Measurements from ENCODE around the gene ZNF101. TPM values are rescaled to one million over a fixed set of nuclear protein-coding genes. Genes with fewer than 3 reads are reported as not detected.

The ZNF101 gene
- total and polyA plus RNA-seq, 2 of the 4 experiments (the other 2 are of a cell fraction) = 2.8 to 7.3 TPM

DNA sequence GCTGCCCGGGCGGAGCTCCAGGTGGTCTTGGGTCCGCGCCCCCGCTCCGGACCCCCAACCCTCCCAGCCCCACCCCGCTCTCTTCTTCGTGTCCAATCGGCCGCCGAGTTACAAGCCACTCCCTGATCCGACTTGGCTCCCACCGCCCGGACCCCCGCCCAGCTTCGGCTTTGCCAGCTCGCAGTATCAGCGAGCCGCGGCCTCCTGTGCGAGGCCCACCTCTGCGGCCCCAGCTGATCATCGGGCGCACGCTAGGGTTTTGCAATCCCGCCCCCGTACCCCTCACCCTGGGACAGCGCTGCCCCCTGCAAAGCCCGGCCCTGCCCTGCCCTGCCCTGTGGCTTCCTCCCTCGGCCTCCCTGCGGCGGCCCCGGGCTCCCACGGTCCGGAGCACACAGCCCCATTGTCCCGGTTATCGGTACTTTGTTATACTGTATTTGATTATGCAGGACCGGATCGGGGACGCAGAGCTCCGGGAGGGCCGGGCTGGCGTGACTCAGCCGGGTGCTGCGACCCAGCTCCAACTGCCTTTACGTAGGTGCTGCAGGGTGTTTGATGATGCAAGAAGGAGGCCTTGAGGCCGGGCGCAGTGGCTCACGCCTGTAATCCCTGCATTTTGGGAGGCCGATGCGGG, 40.0 kb upstream of the ZNF101 start:
- Histone ChIP-seq H2AK5ac (ENCODE audit: low read depth, low read length) (no peak overlapping the region), H2BK5ac (ENCODE audit: low read depth, low read length, poor library complexity, severe bottlenecking) (no peak overlapping the region), H3K18ac (ENCODE audit: low read depth, low read length) (no peak overlapping the region), H3K4ac (ENCODE audit: low read depth, low read length) (no peak overlapping the region), H3K79me1 (ENCODE audit: low read depth in 1 of 2, low read length in 2 of 2) (no peaks in the 10 kb centered on the region), H4K8ac (ENCODE audit: low read depth in 2 of 2, low read length in 2 of 2) (no peak overlapping the region), H3K9me1 (ENCODE audit: insufficient read depth, low read length) (peaks cover 3% of the 10 kb centered on the region; the same call in 1 of the 2 replicates), H4K20me1 (ENCODE audit: insufficient read depth, low read length) (no peaks in the 10 kb centered on the region), H3K4me1 (ENCODE audit: control insufficient read depth, insufficient read depth, low read length) (no peaks in the 10 kb centered on the region), H2BK15ac (ENCODE audit: low read depth, low read length) (no peak overlapping the region), H3K9me3 (ENCODE audit: control insufficient read depth, insufficient read depth, low read length) (no peaks in the 10 kb centered on the region), H2AFZ (replicated peaks; ENCODE audit: low read length, poor library complexity) (peak overlapping the region; percentile 83), H3K23ac (ENCODE audit: low read depth, low read length) (no peak overlapping the region), H4K91ac (ENCODE audit: insufficient read depth, low read depth, low read length) (no peak overlapping the region), H2AK9ac (replicated peaks; ENCODE audit: low read depth, low read length, poor library complexity) (peak overlapping the region; percentile 42), H3K4me2 (ENCODE audit: low read depth, low read length) (peak overlapping the region; percentile 26; the same call in 1 of the 2 replicates), H3K36me3 (ENCODE audit: control insufficient read depth, insufficient read depth, low read length) (peaks cover 21% of the 10 kb centered on the region), H3K9ac (ENCODE audit: low read depth, low read length) (no peak overlapping the region), H2BK120ac (ENCODE audit: low read depth, low read length) (no peak overlapping the region), H3K56ac (ENCODE audit: extremely low read depth, insufficient read depth, low read length) (no peak overlapping the region), H3K27me3 (ENCODE audit: control insufficient read depth, insufficient read depth, low read length) (no peaks in the 10 kb centered on the region; the same call in 1 of the 2 replicates), H3K4me3 (ENCODE audit: insufficient read depth, low read depth, low read length) (no peak overlapping the region), H3K27ac (ENCODE audit: insufficient read depth, low read length) (no peak overlapping the region), H3K14ac (replicated peaks; ENCODE audit: low read depth, low read length) (no peak overlapping the region), H4K5ac (ENCODE audit: low read depth, low read length) (no peak overlapping the region), H2BK20ac (ENCODE audit: low read depth, low read length) (no peak overlapping the region)
- BruUV-seq (replicated peaks) = no TSS peak
- ATAC-seq (ENCODE audit: low read depth) = peak; percentile 50
- TF ChIP-seq CEBPB (IDR thresholded peaks at IDR 0.05; ENCODE audit: low read depth, low read length) (peak; percentile 51), RAD21 (IDR thresholded peaks at IDR 0.05; ENCODE audit: low read length) (no peak), BHLHE40 (IDR thresholded peaks at IDR 0.05; ENCODE audit: low read depth, low read length) (no peak)
- in situ Hi-C loops (cut with MboI; ENCODE audit: low sequenced_read_pairs) = loop anchor here (25.0 kb wide), 1 partner anchor 241 kb away; no protein-coding TSS in a partner anchor
- CTCF ChIA-PET = interaction anchor here (0.6 kb wide), 1 partner anchor 34 kb away, joined by 3 read pairs; no protein-coding TSS in a partner anchor
- intact Hi-C loops (cut with micrococcal nuclease) = no loop called here
- 26% methylated on average over 8 of the region's 51 CpGs; no CpG with 5 or more reads in 1 of the 2 experiments for WGBS, 2 experiments (ENCODE audit: extremely low coverage in 2 of 2, insufficient read length in 1 of 2)
- POLR2A ChIA-PET (ENCODE audit: unreplicated experiment) = no interaction called here
- DNase-seq = peak; percentile 48
- dilution Hi-C loops (cut with HindIII; ENCODE audit: low sequenced_read_pairs, unreplicated experiment) = no loop called here
